MCF 10A (cell line): Measurements from ENCODE around the gene SYT1. TPM values are rescaled to one million over a fixed set of nuclear protein-coding genes. Genes with fewer than 3 reads are reported as not detected.

Experiments used
- Bru-seq: library from RNA; stranded (reverse); fragments of 400-500 nt; gene quantifications from one replicate; lab custom pipeline; 2021; lab: Mats Ljungman, UMichigan
- BruChase-seq, 2 experiments: library from RNA; stranded (reverse); fragments of 400-500 nt; gene quantifications; one replicate each; lab custom pipeline; 2021; lab: Mats Ljungman, UMichigan
- BruUV-seq: library from RNA; stranded (reverse); fragments of 400-500 nt; replicated peaks from 2 replicates; lab custom pipeline; 2021; lab: Mats Ljungman, UMichigan
- CTCF ChIA-PET: fragments of 300-600 bp; sonication (Branson Sonifier 250); formaldehyde crosslinking; extraction: SDS; loops from one replicate; lab custom pipeline; 2021; ENCODE audit warnings: antibody characterized with exemption, inconsistent platforms; lab: Yijun Ruan, JAX
- POLR2A ChIA-PET: fragments of 300-600, 350-650 bp; sonication (Branson Sonifier 250); formaldehyde crosslinking; extraction: SDS; loops from one replicate; lab custom pipeline; 2020; ENCODE audit warnings: antibody characterized with exemption, inconsistent platforms; lab: Yijun Ruan, JAX
- DNase-seq: peaks from one replicate; pipeline ENCODE4 v3.0.0-alpha.2; 2018; ENCODE audit not compliant: unreplicated experiment
- H3K27ac Mint-ChIP-seq: one replicate; pipeline ENCODE4 v1.8.0; 2022; ENCODE audit warnings: mild to moderate bottlenecking, low read depth, mixed read lengths; ENCODE audit not compliant: unreplicated experiment
- H3K27me3 Mint-ChIP-seq: one replicate; pipeline ENCODE4 v1.8.0; 2022; ENCODE audit warnings: mixed read lengths; ENCODE audit not compliant: insufficient read depth, unreplicated experiment
- H3K36me3 Mint-ChIP-seq: one replicate; pipeline ENCODE4 v1.8.0; 2022; ENCODE audit warnings: mild to moderate bottlenecking, moderate library complexity, mixed read lengths; ENCODE audit not compliant: insufficient read depth, unreplicated experiment
- H3K4me1 Mint-ChIP-seq: one replicate; pipeline ENCODE4 v1.8.0; 2022; ENCODE audit warnings: mixed read lengths; ENCODE audit not compliant: insufficient read depth, unreplicated experiment
- H3K4me3 Mint-ChIP-seq: one replicate; pipeline ENCODE4 v1.8.0; 2022; ENCODE audit warnings: mild to moderate bottlenecking, moderate library complexity, mixed read lengths; ENCODE audit not compliant: unreplicated experiment
- H3K9me3 Mint-ChIP-seq: one replicate; pipeline ENCODE4 v1.8.0; 2022; ENCODE audit warnings: mixed read lengths; ENCODE audit not compliant: unreplicated experiment
- CTCF ChIP-seq: fragments of 200-600 bp; IDR thresholded peaks from one replicate; pipeline ENCODE4 v1.8.0; 2022; ENCODE audit warnings: antibody characterized with exemption, mild to moderate bottlenecking; ENCODE audit not compliant: unreplicated experiment
- intact Hi-C: fragments of 100-400 bp; cut with micrococcal nuclease; formaldehyde crosslinking; loops from 2 replicates; pipeline ENCODE4 v1.14.1; 2022
- long read RNA-seq: library from polyadenylated mRNA; stranded (forward); transcript quantifications from one replicate; pipeline ENCODE4 v2.0.0, GENCODE V29; 2022
- total RNA-seq: library from RNA; stranded (reverse); gene quantifications from 2 replicates; pipeline ENCODE4 v1.2.3, GENCODE V29; 2022

SYT1 gene
- total RNA-seq (7.4 and 10.4 TPM in 2 replicates), Bru-seq, nascent RNA (percentile 67 among the genes with signal in this experiment), BruChase-seq, experiment 1, labeled RNA remaining after a 6-hour chase (percentile 46 among the genes with signal in this experiment), BruChase-seq, experiment 2, labeled RNA remaining after a 2-hour chase (percentile 52 among the genes with signal in this experiment)
- long read RNA-seq, partial matches to known transcripts: 3 of 8 reads
- long read RNA-seq, other reads (novel, unspliced or antisense): 3 of 8 reads

- H3K4me3 Mint-ChIP-seq: peak within 1 kb of the TSS; percentile 96
- peaks cover 8% of the 10 kb centered on the region for H3K4me1 Mint-ChIP-seq
- CTCF ChIA-PET: interaction anchor here (0.6 to 2.0 kb wide), 10 partner anchors 9 to 927 kb away, joined by 3 to 6 read pairs (median 3); no protein-coding TSS in a partner anchor
- no TSS peak for BruUV-seq
- intact Hi-C loops: loop anchor here (1.0 kb wide), 1 partner anchor 142 kb away; no protein-coding TSS in a partner anchor
- peaks cover 5% of the 10 kb centered on the region for H3K36me3 Mint-ChIP-seq
- no peaks in the 10 kb centered on the region for H3K9me3 Mint-ChIP-seq
- peak; percentile 45 for DNase-seq
- H3K27me3 Mint-ChIP-seq: no peaks in the 10 kb centered on the region
- POLR2A ChIA-PET: interaction anchor here (0.5 to 1.8 kb wide), 5 partner anchors 10 to 828 kb away, joined by 3 to 7 read pairs (median 3); no protein-coding TSS in a partner anchor
- peak within 1 kb of the TSS; percentile 85 for H3K27ac Mint-ChIP-seq
- TF ChIP-seq CTCF: no peak
Measured at GRCh38 chr12:78864403-78864869, at the start of gene SYT1. TSS of gene SYT1 (plus strand) at chr12:78864774.

GRCh38 chr12:78818487-78818886 lies 46.1 kb upstream of the SYT1 start:
- TF ChIP-seq CTCF: no peak
- Mint-ChIP-seq H3K36me3 (no peaks in the 10 kb centered on the region), H3K4me1 (no peaks in the 10 kb centered on the region), H3K4me3 (no peak overlapping the region), H3K27me3 (no peaks in the 10 kb centered on the region), H3K27ac (no peak overlapping the region), H3K9me3 (no peaks in the 10 kb centered on the region)
- intact Hi-C loops: no loop called here
- DNase-seq: no peak
- CTCF ChIA-PET: no interaction called here
- POLR2A ChIA-PET: no interaction called here
- no TSS peak for BruUV-seq

GRCh38 chr12:78820946-78821345 lies 43.6 kb upstream of the SYT1 start:
- intact Hi-C loops: no loop called here
- BruUV-seq: no TSS peak
- POLR2A ChIA-PET: no interaction called here
- H3K9me3 Mint-ChIP-seq: no peaks in the 10 kb centered on the region
- H3K27ac Mint-ChIP-seq: no peak overlapping the region
- CTCF ChIA-PET: no interaction called here
- no peaks in the 10 kb centered on the region for H3K4me1 Mint-ChIP-seq
- no peak for TF ChIP-seq CTCF
- no peaks in the 10 kb centered on the region for H3K36me3 Mint-ChIP-seq
- no peak for DNase-seq
- H3K27me3 Mint-ChIP-seq: no peaks in the 10 kb centered on the region
- H3K4me3 Mint-ChIP-seq: no peak overlapping the region

GRCh38 chr12:78824918-78825317 lies 39.7 kb upstream of the SYT1 start:
- Mint-ChIP-seq H3K27me3 (no peaks in the 10 kb centered on the region), H3K4me3 (no peak overlapping the region), H3K36me3 (no peaks in the 10 kb centered on the region), H3K4me1 (no peaks in the 10 kb centered on the region), H3K9me3 (no peaks in the 10 kb centered on the region), H3K27ac (no peak overlapping the region)
- TF ChIP-seq CTCF: no peak
- intact Hi-C loops: no loop called here
- ChIA-PET CTCF (no interaction called here), POLR2A (no interaction called here)
- BruUV-seq: no TSS peak
- DNase-seq: no peak
